LNCaP clone FGC (cell line): Measurements from ENCODE around the gene GIPC2.

Source experiments
- DNase-seq: peaks from one replicate; pipeline ENCODE4 v3.0.0-alpha.2; 2011; ENCODE audit warnings: low read depth
- H3K4me3 ChIP-seq: 2 replicates; pipeline ENCODE4 v1.5.1; 2011; ENCODE audit warnings: mild to moderate bottlenecking, low read depth, low read length, control low read depth
- TF ChIP-seq, protein P1 (sequence below): IDR thresholded peaks from 2 replicates; pipeline ENCODE4 v1.5.1; 2012; ENCODE audit warnings: mild to moderate bottlenecking; ENCODE audit not compliant: control insufficient read depth, insufficient read depth; ENCODE audit errors: extremely low read depth

The GIPC2 gene

GRCh38 chr1:78053498-78053897 is 7.7 kb downstream of the GIPC2 start:
- TF ChIP-seq, protein P1, sequence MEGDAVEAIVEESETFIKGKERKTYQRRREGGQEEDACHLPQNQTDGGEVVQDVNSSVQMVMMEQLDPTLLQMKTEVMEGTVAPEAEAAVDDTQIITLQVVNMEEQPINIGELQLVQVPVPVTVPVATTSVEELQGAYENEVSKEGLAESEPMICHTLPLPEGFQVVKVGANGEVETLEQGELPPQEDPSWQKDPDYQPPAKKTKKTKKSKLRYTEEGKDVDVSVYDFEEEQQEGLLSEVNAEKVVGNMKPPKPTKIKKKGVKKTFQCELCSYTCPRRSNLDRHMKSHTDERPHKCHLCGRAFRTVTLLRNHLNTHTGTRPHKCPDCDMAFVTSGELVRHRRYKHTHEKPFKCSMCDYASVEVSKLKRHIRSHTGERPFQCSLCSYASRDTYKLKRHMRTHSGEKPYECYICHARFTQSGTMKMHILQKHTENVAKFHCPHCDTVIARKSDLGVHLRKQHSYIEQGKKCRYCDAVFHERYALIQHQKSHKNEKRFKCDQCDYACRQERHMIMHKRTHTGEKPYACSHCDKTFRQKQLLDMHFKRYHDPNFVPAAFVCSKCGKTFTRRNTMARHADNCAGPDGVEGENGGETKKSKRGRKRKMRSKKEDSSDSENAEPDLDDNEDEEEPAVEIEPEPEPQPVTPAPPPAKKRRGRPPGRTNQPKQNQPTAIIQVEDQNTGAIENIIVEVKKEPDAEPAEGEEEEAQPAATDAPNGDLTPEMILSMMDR, result no peak
- no peak for DNase-seq
- H3K4me3 ChIP-seq, result no peak overlapping the region

DNA sequence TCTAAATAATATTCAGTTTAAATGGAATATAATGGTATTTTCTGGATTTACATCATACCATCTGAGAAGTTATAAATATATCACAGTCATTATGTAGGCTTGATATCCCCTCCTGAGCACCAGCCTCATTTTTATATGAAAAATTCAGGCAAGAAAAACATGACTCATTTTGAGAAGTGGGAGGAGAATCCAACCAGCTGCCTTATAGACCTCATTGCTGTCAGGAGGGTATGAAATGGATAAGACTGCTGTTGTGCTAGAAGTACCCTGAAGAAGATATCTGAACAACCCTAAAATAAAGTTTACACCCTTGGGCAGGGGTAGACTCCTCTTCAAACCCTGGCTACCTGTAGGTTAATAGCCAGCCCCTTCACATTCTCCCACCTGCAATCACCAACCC is 8.8 kb downstream of the GIPC2 start:
- TF ChIP-seq, protein P1, result no peak
- DNase-seq, result no peak
- no peak overlapping the region for H3K4me3 ChIP-seq

- no peak overlapping the region for H3K4me3 ChIP-seq
- TF ChIP-seq, protein P1, result no peak
Observed at GRCh38 chr1:78054972-78055371, 9.2 kb downstream of the GIPC2 start.

GRCh38 chr1:78055565-78056132 is 9.9 kb downstream of the GIPC2 start:
- DNase-seq, result no peak
- no peak overlapping the region for H3K4me3 ChIP-seq
- TF ChIP-seq, protein P1, result no peak

More at GRCh38 chr1:78054972-78055371, 9.2 kb downstream of the GIPC2 start:
- no peak for DNase-seq

GRCh38 chr1:78058670-78059069 is 12.9 kb downstream of the GIPC2 start:
- no peak for DNase-seq
- TF ChIP-seq, protein P1, result no peak
- H3K4me3 ChIP-seq, result no peak overlapping the region

GRCh38 chr1:78060857-78061563 is 15.2 kb downstream of the GIPC2 start:
- H3K4me3 ChIP-seq, result no peak overlapping the region
- TF ChIP-seq, protein P1, result no peak
- DNase-seq, result no peak
